ENCODE results near the gene SLC37A4. TPM values are rescaled to one million over a fixed set of nuclear protein-coding genes. Genes with fewer than 3 reads are reported as not detected.
A peak's percentile ranks its signal among the peaks of the same experiment; 100 is the strongest.

Gene SLC37A4
- polyA plus RNA-seq, 1 donor (not counting 4 experiments of a cell fraction or from before 2014, with no cell fraction given) = 20.2 TPM

GRCh38 chr11:119044708-119045107 is 14.0 kb upstream of the SLC37A4 start:
- DNase-seq (ENCODE audit: low read depth, low spot score) = no peak
- Histone ChIP-seq H3K9me1 (ENCODE audit: control insufficient read depth, extremely low read depth, insufficient read depth, low read length) (no peaks in the 10 kb centered on the region), H3K9ac (ENCODE audit: control insufficient read depth, extremely low read depth, insufficient read depth, low read length) (no peak overlapping the region), H3K4me1 (ENCODE audit: control insufficient read depth, extremely low read depth, insufficient read depth, low read length) (no peaks in the 10 kb centered on the region), H4K20me1 (ENCODE audit: control insufficient read depth, extremely low read depth, insufficient read depth, low read length) (no peaks in the 10 kb centered on the region), H3K79me2 (ENCODE audit: control insufficient read depth, insufficient read depth, low read length) (no peaks in the 10 kb centered on the region), H2AFZ (ENCODE audit: control insufficient read depth, low read length) (no peak overlapping the region), H3K4me2 (ENCODE audit: control insufficient read depth, extremely low read depth, insufficient read depth, low read depth, low read length) (no peak overlapping the region), H3K27ac (ENCODE audit: control insufficient read depth, insufficient read depth, low read length) (no peak overlapping the region), H3K9me3 (ENCODE audit: control insufficient read depth, low read depth, low read length) (no peaks in the 10 kb centered on the region), H3K27me3 (ENCODE audit: control insufficient read depth, extremely low read depth, insufficient read depth, low read length) (no peaks in the 10 kb centered on the region), H3K36me3 (ENCODE audit: control insufficient read depth in 2 of 2, extremely low read depth in 1 of 2, insufficient read depth in 2 of 2, low read length in 2 of 2) (peaks cover 32 to 45% of the 10 kb centered on the region in 2 experiments), H3K4me3 (ENCODE audit: control insufficient read depth in 2 of 3, extremely low read depth in 1 of 3, insufficient read depth in 2 of 3, low read depth in 1 of 3, low read length in 3 of 3) (no peak overlapping the region)
- dilution Hi-C loops (cut with MboI; ENCODE audit: extremely low pct_ligation_motif_present, low sequenced_read_pairs) = no loop called here
- FAIRE-seq = no peak
- TF ChIP-seq CTCF (optimal IDR thresholded peaks at IDR 0.05 in 1 of 3, IDR thresholded peaks at IDR 0.05 in 1 of 3, conservative IDR thresholded peaks at IDR 0.05 in 1 of 3; ENCODE audit: extremely low read depth in 1 of 3, insufficient read depth in 2 of 3, low read length in 3 of 3) (peak in 1 of 3 experiments; percentile 14), EZH2 (IDR thresholded peaks at IDR 0.05; ENCODE audit: low read length) (no peak)

- TF ChIP-seq EZH2 (IDR thresholded peaks at IDR 0.05; ENCODE audit: low read length) (no peak), CTCF (optimal IDR thresholded peaks at IDR 0.05 in 1 of 3, IDR thresholded peaks at IDR 0.05 in 1 of 3, conservative IDR thresholded peaks at IDR 0.05 in 1 of 3; ENCODE audit: extremely low read depth in 1 of 3, insufficient read depth in 2 of 3, low read length in 3 of 3) (no peak)
- H3K4me2 ChIP-seq (ENCODE audit: control insufficient read depth, extremely low read depth, insufficient read depth, low read depth, low read length) = no peak overlapping the region
- H3K4me1 ChIP-seq (ENCODE audit: control insufficient read depth, extremely low read depth, insufficient read depth, low read length) = no peaks in the 10 kb centered on the region
- H4K20me1 ChIP-seq (ENCODE audit: control insufficient read depth, extremely low read depth, insufficient read depth, low read length) = no peaks in the 10 kb centered on the region
- no peaks in the 10 kb centered on the region for H3K27me3 ChIP-seq (ENCODE audit: control insufficient read depth, extremely low read depth, insufficient read depth, low read length)
- no peak for DNase-seq (ENCODE audit: low read depth, low spot score)
- peaks cover 16 to 30% of the 10 kb centered on the region in 2 experiments for H3K36me3 ChIP-seq (ENCODE audit: control insufficient read depth in 2 of 2, extremely low read depth in 1 of 2, insufficient read depth in 2 of 2, low read length in 2 of 2)
- H3K27ac ChIP-seq (ENCODE audit: control insufficient read depth, insufficient read depth, low read length) = no peak overlapping the region
- no peak overlapping the region for H3K9ac ChIP-seq (ENCODE audit: control insufficient read depth, extremely low read depth, insufficient read depth, low read length)
- H3K9me3 ChIP-seq (ENCODE audit: control insufficient read depth, low read depth, low read length) = no peaks in the 10 kb centered on the region
- no peak overlapping the region for H3K4me3 ChIP-seq (ENCODE audit: control insufficient read depth in 2 of 3, extremely low read depth in 1 of 3, insufficient read depth in 2 of 3, low read depth in 1 of 3, low read length in 3 of 3)
- FAIRE-seq = no peak
- dilution Hi-C loops (cut with MboI; ENCODE audit: extremely low pct_ligation_motif_present, low sequenced_read_pairs) = no loop called here
- no peak overlapping the region for H2AFZ ChIP-seq (ENCODE audit: control insufficient read depth, low read length)
- no peaks in the 10 kb centered on the region for H3K79me2 ChIP-seq (ENCODE audit: control insufficient read depth, insufficient read depth, low read length)
- no peaks in the 10 kb centered on the region for H3K9me1 ChIP-seq (ENCODE audit: control insufficient read depth, extremely low read depth, insufficient read depth, low read length)
These were observed 12.2 kb upstream of the SLC37A4 start for GRCh38 chr11:119042927-119043326.
